ENCODE measurements around the gene PTPRU. TPM values are rescaled to one million over a fixed set of nuclear protein-coding genes. Genes with fewer than 3 reads are reported as not detected.

The PTPRU gene
- total RNA-seq, 1 experiment from 2014 or later: 45.5 TPM

- H3K4ac ChIP-seq (ENCODE audit: low read depth, low read length): no peak overlapping the region
- H3K4me1 ChIP-seq (ENCODE audit: insufficient read depth, low read length): no peaks in the 10 kb centered on the region
- H2BK120ac ChIP-seq (ENCODE audit: low read depth, low read length, poor library complexity, severe bottlenecking): no peak overlapping the region
- Mint-ChIP-seq H3K36me3 (ENCODE audit: insufficient read depth in 1 of 3, low read depth in 3 of 3) (no peaks in the 10 kb centered on the region), H3K4me3 (no peak overlapping the region), H3K27ac (no peak overlapping the region), H3K4me1 (peaks cover 28 to 30% of the 10 kb centered on the region in 2 experiments), H3K27me3 (ENCODE audit: low read depth) (peaks cover 5% of the 10 kb centered on the region), H3K9me3 (no peaks in the 10 kb centered on the region)
- peak; percentile 14 for DNase-seq
- no peaks in the 10 kb centered on the region for H3K79me2 ChIP-seq (ENCODE audit: insufficient read depth, low read length)
- H2BK5ac ChIP-seq (ENCODE audit: insufficient read length, low read length): no peak overlapping the region
- no peak overlapping the region for H2BK12ac ChIP-seq (ENCODE audit: insufficient read length, low read depth, low read length)
- no peak overlapping the region for H4K5ac ChIP-seq (ENCODE audit: insufficient read length, low read depth, low read length)
- no peaks in the 10 kb centered on the region for H3K9me3 ChIP-seq (ENCODE audit: control insufficient read depth, low read depth, low read length)
- H3K56ac ChIP-seq (ENCODE audit: insufficient read length, low read depth, low read length): no peak overlapping the region
- H2BK15ac ChIP-seq (ENCODE audit: low read depth, low read length): no peak overlapping the region
- peaks cover 3% of the 10 kb centered on the region for H3K23me2 ChIP-seq (ENCODE audit: insufficient read length, low read depth, low read length, poor library complexity, severe bottlenecking)
- H3K14ac ChIP-seq (ENCODE audit: insufficient read depth, low read length): no peak overlapping the region
- H3K9ac ChIP-seq (ENCODE audit: extremely low read depth, insufficient read length, low read length): no peak overlapping the region
- H3K27ac ChIP-seq (ENCODE audit: insufficient read length, low read depth, low read length): no peak overlapping the region
- H4K91ac ChIP-seq (ENCODE audit: insufficient read length, low read depth, low read length): no peak overlapping the region
- H3K79me1 ChIP-seq (ENCODE audit: insufficient read depth, low read depth, low read length, poor library complexity, severe bottlenecking): no peaks in the 10 kb centered on the region
- no peak overlapping the region for H2AFZ ChIP-seq (ENCODE audit: low read length)
- no peaks in the 10 kb centered on the region for H4K20me1 ChIP-seq (ENCODE audit: control insufficient read depth, insufficient read depth, insufficient read length)
- H4K8ac ChIP-seq (replicated peaks; ENCODE audit: insufficient read length, low read depth, low read length): no peak overlapping the region
- no peak overlapping the region for H2BK20ac ChIP-seq (ENCODE audit: low read depth, low read length, poor library complexity, severe bottlenecking)
- H3T11ph ChIP-seq (ENCODE audit: low read length): no peak overlapping the region
- H3K23ac ChIP-seq (ENCODE audit: insufficient read length, low read depth, low read length): no peak overlapping the region
- TF ChIP-seq CTCF (conservative IDR thresholded peaks at IDR 0.05): no peak
- no peak overlapping the region for H3K18ac ChIP-seq (ENCODE audit: insufficient read length, low read depth, low read length)
- no CpG with 5 or more reads among the region's 10 CpGs for WGBS (ENCODE audit: extremely low coverage, insufficient read length, low lambda C conversion rate)
- no peak overlapping the region for H3K4me2 ChIP-seq (ENCODE audit: insufficient read depth, insufficient read length, low read length)
- H3K27me3 ChIP-seq (ENCODE audit: insufficient read depth, low read length): no peaks in the 10 kb centered on the region
- H2AK5ac ChIP-seq (ENCODE audit: insufficient read length, low read length): no peak overlapping the region
Observed at GRCh38 chr1:29362116-29362515, 125.8 kb downstream of the PTPRU start.

Data from H9 (cell line).